ENCODE measurements around the gene BUD23.

BUD23 gene

GRCh38 chr7:73723813-73724212, 40.4 kb downstream of the BUD23 start:
- Histone ChIP-seq H3K9me3 (ENCODE audit: insufficient read depth, low read depth, low read length) (no peaks in the 10 kb centered on the region), H3K36me3 (ENCODE audit: insufficient read depth, low read depth, low read length) (no peaks in the 10 kb centered on the region), H3K4me1 (ENCODE audit: insufficient read depth, low read length) (no peaks in the 10 kb centered on the region), H3K27ac (ENCODE audit: low read length) (no peak overlapping the region), H3K4me3 (ENCODE audit: low read length) (no peak overlapping the region), H3K9ac (ENCODE audit: low read depth, low read length) (no peak overlapping the region), H3K27me3 (ENCODE audit: insufficient read depth, low read length) (peaks cover 13% of the 10 kb centered on the region)

DNA sequence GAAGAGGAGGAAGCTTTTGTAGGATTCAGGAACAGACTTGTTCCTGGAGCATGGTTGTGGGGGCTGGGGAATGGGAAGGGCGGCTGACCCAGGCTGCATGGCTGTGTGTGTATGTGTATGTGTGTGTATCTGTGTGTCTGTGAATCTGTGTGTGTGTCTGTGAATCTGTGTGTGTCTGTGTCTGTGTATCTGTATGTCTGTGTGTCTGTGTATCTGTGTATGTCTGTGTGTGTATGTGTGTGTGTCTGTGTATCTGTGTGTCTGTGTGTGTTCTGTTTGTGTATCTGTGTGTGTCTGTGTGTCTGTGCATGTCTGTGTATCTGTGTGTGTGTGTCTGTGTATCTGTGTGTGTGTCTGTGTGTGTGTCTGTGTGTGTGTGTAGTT, 42.7 kb downstream of the BUD23 start:
- H3K27me3 ChIP-seq (ENCODE audit: insufficient read depth, low read length) = no peaks in the 10 kb centered on the region
- 0 out of 2 replicates have a peak, but pooled peaks cover 4% of the 10 kb centered on the region for H3K4me1 ChIP-seq (ENCODE audit: insufficient read depth, low read length)
- H3K9me3 ChIP-seq (ENCODE audit: insufficient read depth, low read depth, low read length) = no peaks in the 10 kb centered on the region
- H3K27ac ChIP-seq (ENCODE audit: low read length) = no peak overlapping the region
- H3K9ac ChIP-seq (ENCODE audit: low read depth, low read length) = no peak overlapping the region
- no peaks in the 10 kb centered on the region for H3K36me3 ChIP-seq (ENCODE audit: insufficient read depth, low read depth, low read length)
- H3K4me3 ChIP-seq (ENCODE audit: low read length) = no peak overlapping the region

GRCh38 chr7:73727952-73728351, 44.6 kb downstream of the BUD23 start:
- Histone ChIP-seq H3K4me3 (ENCODE audit: low read length) (no peak overlapping the region), H3K4me1 (ENCODE audit: insufficient read depth, low read length) (0 out of 2 replicates have a peak, but pooled peaks cover 4% of the 10 kb centered on the region), H3K27ac (ENCODE audit: low read length) (no peak overlapping the region), H3K27me3 (ENCODE audit: insufficient read depth, low read length) (no peaks in the 10 kb centered on the region), H3K9me3 (ENCODE audit: insufficient read depth, low read depth, low read length) (no peaks in the 10 kb centered on the region), H3K9ac (ENCODE audit: low read depth, low read length) (no peak overlapping the region), H3K36me3 (ENCODE audit: insufficient read depth, low read depth, low read length) (no peaks in the 10 kb centered on the region)

DNA sequence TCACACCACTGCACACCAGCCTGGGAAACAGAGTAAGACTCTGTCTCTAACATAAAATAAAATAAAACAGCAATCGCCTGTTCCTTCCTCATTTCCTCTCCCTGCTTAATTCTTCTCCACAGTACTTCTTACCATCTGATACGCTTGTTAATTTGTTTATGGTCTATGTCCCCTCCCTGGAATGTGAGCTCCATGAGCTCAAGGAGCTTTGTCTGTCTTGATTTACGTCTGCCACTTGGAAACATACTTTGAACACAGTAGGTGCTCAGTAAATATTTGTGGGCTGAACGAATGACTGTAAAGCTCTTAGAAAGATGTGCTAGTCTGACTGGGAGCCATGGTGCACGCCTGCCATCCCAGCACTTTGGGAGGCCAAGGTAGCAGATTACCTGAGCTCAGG, 45.2 kb downstream of the BUD23 start:
- Histone ChIP-seq H3K27me3 (ENCODE audit: insufficient read depth, low read length) (no peaks in the 10 kb centered on the region), H3K27ac (ENCODE audit: low read length) (no peak overlapping the region), H3K9ac (ENCODE audit: low read depth, low read length) (no peak overlapping the region), H3K4me1 (ENCODE audit: insufficient read depth, low read length) (0 out of 2 replicates have a peak, but pooled peaks cover 4% of the 10 kb centered on the region), H3K36me3 (ENCODE audit: insufficient read depth, low read depth, low read length) (no peaks in the 10 kb centered on the region), H3K4me3 (ENCODE audit: low read length) (no peak overlapping the region), H3K9me3 (ENCODE audit: insufficient read depth, low read depth, low read length) (no peaks in the 10 kb centered on the region)

DNA sequence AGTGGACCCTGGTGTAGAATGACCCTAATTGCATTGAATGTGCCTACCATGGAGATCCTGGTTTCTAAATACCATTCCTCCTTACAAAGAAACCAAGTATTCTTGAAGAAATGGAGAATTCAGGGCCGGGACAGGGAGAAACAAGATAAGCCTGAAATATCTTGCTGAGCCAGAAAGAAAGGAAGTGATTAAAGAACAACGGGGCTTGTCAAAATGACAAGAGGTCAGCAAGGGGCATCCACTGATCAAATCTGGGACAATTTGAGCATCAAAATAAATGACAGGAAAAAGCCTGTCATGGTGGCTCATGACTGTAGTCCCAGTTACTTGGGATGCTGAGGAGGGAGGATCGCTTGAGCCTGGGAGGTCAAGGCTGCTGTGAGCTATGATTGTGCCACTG, 47.1 kb downstream of the BUD23 start:
- H3K27ac ChIP-seq (ENCODE audit: low read length) = no peak overlapping the region
- H3K9me3 ChIP-seq (ENCODE audit: insufficient read depth, low read depth, low read length) = no peaks in the 10 kb centered on the region
- no peaks in the 10 kb centered on the region for H3K27me3 ChIP-seq (ENCODE audit: insufficient read depth, low read length)
- no peak overlapping the region for H3K9ac ChIP-seq (ENCODE audit: low read depth, low read length)
- H3K4me3 ChIP-seq (ENCODE audit: low read length) = no peak overlapping the region
- H3K4me1 ChIP-seq (ENCODE audit: insufficient read depth, low read length) = 0 out of 2 replicates have a peak, but pooled peaks cover 4% of the 10 kb centered on the region
- no peaks in the 10 kb centered on the region for H3K36me3 ChIP-seq (ENCODE audit: insufficient read depth, low read depth, low read length)

DNA sequence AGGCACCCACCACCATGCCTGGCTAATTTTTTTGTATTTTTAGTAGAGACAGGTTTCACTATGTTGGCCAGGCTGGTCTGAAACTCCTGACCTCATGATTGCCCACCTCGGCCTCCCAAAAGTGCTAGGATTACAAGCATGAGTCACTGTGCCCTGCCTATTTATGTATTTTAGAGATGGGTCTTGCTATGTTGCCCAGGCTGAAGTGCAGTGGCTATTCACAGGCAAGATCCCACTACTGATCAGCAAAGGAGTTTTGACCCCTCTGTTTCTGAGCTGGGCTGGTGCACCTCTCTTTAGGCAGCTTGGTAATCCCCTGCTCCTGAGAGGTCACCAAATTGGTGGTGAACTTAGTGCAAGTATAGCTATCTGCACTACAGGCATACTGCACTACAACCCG, 49.0 kb downstream of the BUD23 start:
- Histone ChIP-seq H3K9me3 (ENCODE audit: insufficient read depth, low read depth, low read length) (no peaks in the 10 kb centered on the region), H3K36me3 (ENCODE audit: insufficient read depth, low read depth, low read length) (peaks cover 17% of the 10 kb centered on the region), H3K9ac (ENCODE audit: low read depth, low read length) (no peak overlapping the region), H3K4me1 (ENCODE audit: insufficient read depth, low read length) (0 out of 2 replicates have a peak, but pooled peaks cover 4% of the 10 kb centered on the region), H3K27ac (ENCODE audit: low read length) (no peak overlapping the region), H3K27me3 (ENCODE audit: insufficient read depth, low read length) (no peaks in the 10 kb centered on the region), H3K4me3 (ENCODE audit: low read length) (no peak overlapping the region)

- Histone ChIP-seq H3K27ac (ENCODE audit: low read length) (no peak overlapping the region), H3K9ac (ENCODE audit: low read depth, low read length) (no peak overlapping the region), H3K4me3 (ENCODE audit: low read length) (no peak overlapping the region)
Observed at GRCh38 chr7:73734619-73735527, 51.5 kb downstream of the BUD23 start.

GRCh38 chr7:73735528-73735905, 52.1 kb downstream of the BUD23 start:
- no peak overlapping the region for H3K9ac ChIP-seq (ENCODE audit: low read depth, low read length)
- no peak overlapping the region for H3K4me3 ChIP-seq (ENCODE audit: low read length)
- no peaks in the 10 kb centered on the region for H3K9me3 ChIP-seq (ENCODE audit: insufficient read depth, low read depth, low read length)
- H3K27me3 ChIP-seq (ENCODE audit: insufficient read depth, low read length) = peaks cover 9% of the 10 kb centered on the region; the same call in 1 of the 2 replicates
- no peak overlapping the region for H3K27ac ChIP-seq (ENCODE audit: low read length)
- H3K36me3 ChIP-seq (ENCODE audit: insufficient read depth, low read depth, low read length) = peaks cover 21% of the 10 kb centered on the region
- H3K4me1 ChIP-seq (ENCODE audit: insufficient read depth, low read length) = peaks cover 2% of the 10 kb centered on the region; the same call in 1 of the 2 replicates

More at GRCh38 chr7:73734619-73735527, 51.5 kb downstream of the BUD23 start:
- peaks cover 21% of the 10 kb centered on the region for H3K36me3 ChIP-seq (ENCODE audit: insufficient read depth, low read depth, low read length)
- peaks cover 2% of the 10 kb centered on the region; the same call in 1 of the 2 replicates for H3K27me3 ChIP-seq (ENCODE audit: insufficient read depth, low read length)
- H3K9me3 ChIP-seq (ENCODE audit: insufficient read depth, low read depth, low read length) = no peaks in the 10 kb centered on the region
- H3K4me1 ChIP-seq (ENCODE audit: insufficient read depth, low read length) = 0 out of 2 replicates have a peak, but pooled peaks cover 4% of the 10 kb centered on the region

GRCh38 chr7:73736885-73737284, 53.5 kb downstream of the BUD23 start:
- Histone ChIP-seq H3K27ac (ENCODE audit: low read length) (no peak overlapping the region), H3K4me1 (ENCODE audit: insufficient read depth, low read length) (peaks cover 12% of the 10 kb centered on the region; the same call in 1 of the 2 replicates), H3K36me3 (ENCODE audit: insufficient read depth, low read depth, low read length) (peaks cover 21% of the 10 kb centered on the region), H3K4me3 (ENCODE audit: low read length) (no peak overlapping the region), H3K27me3 (ENCODE audit: insufficient read depth, low read length) (peaks cover 13% of the 10 kb centered on the region; the same call in 1 of the 2 replicates), H3K9ac (ENCODE audit: low read depth, low read length) (no peak overlapping the region), H3K9me3 (ENCODE audit: insufficient read depth, low read depth, low read length) (no peaks in the 10 kb centered on the region)

DNA sequence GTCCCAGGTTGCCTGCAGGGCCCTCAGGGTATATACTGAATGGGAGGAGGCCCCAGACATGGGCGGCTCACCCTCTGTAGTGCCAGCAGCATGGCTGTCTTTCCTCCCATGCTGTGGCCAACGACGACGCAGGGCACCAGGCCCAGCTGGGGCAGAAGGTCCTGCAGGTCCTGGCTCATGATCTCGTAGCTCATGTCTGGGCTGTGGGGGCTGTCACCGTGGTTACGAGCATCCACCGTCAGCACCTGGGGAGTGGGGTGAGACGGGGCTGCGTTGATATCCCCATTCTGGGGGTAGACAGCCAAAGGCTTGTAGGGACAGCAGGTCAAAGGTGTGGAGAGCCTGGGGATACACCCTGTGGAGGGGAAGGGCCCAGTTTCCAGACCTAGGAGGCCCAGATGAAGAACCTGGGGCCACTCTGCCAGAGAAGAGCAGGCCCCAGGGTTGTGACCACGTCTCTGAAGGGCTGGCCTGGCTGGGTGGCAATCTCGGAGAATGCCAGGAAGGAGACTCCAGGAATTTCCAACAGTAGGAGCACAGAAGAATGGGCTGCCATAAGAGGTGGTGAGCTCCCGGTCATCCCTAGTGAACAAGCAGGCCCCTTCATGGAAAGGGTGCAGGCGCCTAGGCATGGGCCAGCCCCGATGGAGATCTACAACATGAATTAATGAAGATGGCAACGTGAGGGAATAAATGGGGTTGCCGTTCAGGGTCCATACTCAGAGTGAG, 54.3 kb downstream of the BUD23 start:
- Histone ChIP-seq H3K4me1 (ENCODE audit: insufficient read depth, low read length) (peaks cover 18% of the 10 kb centered on the region; the same call in 1 of the 2 replicates), H3K36me3 (ENCODE audit: insufficient read depth, low read depth, low read length) (peaks cover 21% of the 10 kb centered on the region), H3K9me3 (ENCODE audit: insufficient read depth, low read depth, low read length) (no peaks in the 10 kb centered on the region), H3K4me3 (ENCODE audit: low read length) (peak overlapping the region; percentile 91), H3K9ac (ENCODE audit: low read depth, low read length) (peak overlapping the region; percentile 85; the same call in 1 of the 2 replicates), H3K27me3 (ENCODE audit: insufficient read depth, low read length) (peaks cover 13% of the 10 kb centered on the region; the same call in 1 of the 2 replicates), H3K27ac (ENCODE audit: low read length) (no peak overlapping the region)

DNA sequence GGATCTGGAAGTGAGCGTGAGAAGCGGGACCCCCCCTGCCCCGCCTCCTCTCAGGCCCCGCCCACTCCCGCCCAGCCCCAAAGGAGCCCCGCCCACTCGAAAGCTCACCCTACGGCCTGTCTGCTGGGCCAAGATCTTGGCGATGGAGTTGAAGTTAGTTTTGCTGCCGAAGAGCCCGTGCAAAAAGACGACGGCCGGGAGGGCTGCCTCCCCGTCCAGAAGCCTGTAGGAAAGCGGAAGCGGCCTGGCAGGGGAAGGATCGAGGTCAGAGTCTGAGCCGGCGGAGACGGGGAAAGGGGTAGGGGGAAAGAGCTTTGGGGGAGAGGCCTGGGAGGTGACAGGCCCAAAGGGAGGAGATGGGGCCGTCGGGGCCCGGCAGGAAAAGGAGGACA, 54.8 kb downstream of the BUD23 start:
- peak overlapping the region; percentile 85; the same call in 1 of the 2 replicates for H3K9ac ChIP-seq (ENCODE audit: low read depth, low read length)
- H3K4me1 ChIP-seq (ENCODE audit: insufficient read depth, low read length) = peaks cover 20% of the 10 kb centered on the region; the same call in 1 of the 2 replicates

More for the DNA sequence above, 54.8 kb downstream of the BUD23 start:
- peaks cover 13% of the 10 kb centered on the region; the same call in 1 of the 2 replicates for H3K27me3 ChIP-seq (ENCODE audit: insufficient read depth, low read length)
- peaks cover 21% of the 10 kb centered on the region for H3K36me3 ChIP-seq (ENCODE audit: insufficient read depth, low read depth, low read length)
- H3K4me3 ChIP-seq (ENCODE audit: low read length) = peak overlapping the region; percentile 91
- peak overlapping the region; percentile 25 for H3K27ac ChIP-seq (ENCODE audit: low read length)
- H3K9me3 ChIP-seq (ENCODE audit: insufficient read depth, low read depth, low read length) = no peaks in the 10 kb centered on the region
